RWPE2 (cell line): ENCODE data around the gene NAV2.

ENCODE experiments used
- ATAC-seq: fragments of 200-7000 bp; cut with Tn5 transposase; 3 replicates; pipeline ENCODE4 v1.9.1; 2021; ENCODE audit warnings: low read depth
- DNase-seq: peaks from one replicate; pipeline ENCODE4 v3.0.0-alpha.2; 2020; ENCODE audit warnings: low spot score
- H3K27ac ChIP-seq: fragments of 450-650 bp; 2 replicates; pipeline ENCODE4 v1.5.1; 2017; ENCODE audit warnings: mild to moderate bottlenecking; ENCODE audit not compliant: poor library complexity, severe bottlenecking
- H3K27me3 ChIP-seq: fragments of 250-450 bp; sonication (Bioruptor Pico); 2 replicates; pipeline ENCODE4 v1.5.1; 2021; ENCODE audit warnings: mild to moderate bottlenecking, moderate library complexity; ENCODE audit not compliant: insufficient read depth, poor library complexity, severe bottlenecking
- H3K36me3 ChIP-seq: fragments of 250-450 bp; sonication (Bioruptor Pico); 2 replicates; pipeline ENCODE4 v1.5.1; 2020; ENCODE audit warnings: low read depth, mild to moderate bottlenecking, moderate library complexity
- H3K4me1 ChIP-seq: fragments of 250-450 bp; sonication (Bioruptor Pico); 2 replicates; pipeline ENCODE4 v1.5.1; 2021; ENCODE audit warnings: mild to moderate bottlenecking, moderate library complexity; ENCODE audit not compliant: insufficient read depth, poor library complexity, severe bottlenecking
- H3K4me3 ChIP-seq: fragments of 250-450 bp; sonication (Bioruptor Pico); 2 replicates; pipeline ENCODE4 v1.5.1; 2021; ENCODE audit warnings: mild to moderate bottlenecking, moderate library complexity; ENCODE audit not compliant: severe bottlenecking
- H3K9me3 ChIP-seq: fragments of 250-450 bp; sonication (Bioruptor Pico); 2 replicates; pipeline ENCODE4 v1.5.1; 2021; ENCODE audit warnings: mild to moderate bottlenecking, moderate library complexity; ENCODE audit not compliant: severe bottlenecking
- CTCF ChIP-seq: fragments of 450-650 bp; IDR thresholded peaks from one replicate; pipeline ENCODE4 v1.5.1; 2017; ENCODE audit warnings: mild to moderate bottlenecking, moderate library complexity; ENCODE audit not compliant: poor library complexity, severe bottlenecking

Gene NAV2

GRCh38 chr11:19742588-19743292 is 30.1 kb downstream of the NAV2 start:
- no peak overlapping the region for H3K27ac ChIP-seq
- DNase-seq = no peak
- ATAC-seq = peak; percentile 90

GRCh38 chr11:19743622-19744021 is 31.0 kb downstream of the NAV2 start:
- no peaks in the 10 kb centered on the region for H3K9me3 ChIP-seq
- no peak overlapping the region for H3K27ac ChIP-seq
- no peaks in the 10 kb centered on the region for H3K36me3 ChIP-seq
- no peaks in the 10 kb centered on the region for H3K27me3 ChIP-seq
- H3K4me3 ChIP-seq = no peak overlapping the region
- DNase-seq (no peak), ATAC-seq (no peak)
- no peak for TF ChIP-seq CTCF
- no peaks in the 10 kb centered on the region for H3K4me1 ChIP-seq

More at GRCh38 chr11:19742588-19743292, 30.1 kb downstream of the NAV2 start:
- Histone ChIP-seq H3K4me1 (no peaks in the 10 kb centered on the region), H3K9me3 (no peaks in the 10 kb centered on the region), H3K36me3 (no peaks in the 10 kb centered on the region), H3K27me3 (no peaks in the 10 kb centered on the region), H3K4me3 (no peak overlapping the region)
- TF ChIP-seq CTCF = peak; percentile 92

- no peak for TF ChIP-seq CTCF
- Histone ChIP-seq H3K4me3 (no peak overlapping the region), H3K4me1 (no peaks in the 10 kb centered on the region), H3K27me3 (no peaks in the 10 kb centered on the region), H3K27ac (no peak overlapping the region), H3K36me3 (no peaks in the 10 kb centered on the region), H3K9me3 (no peaks in the 10 kb centered on the region)
- ATAC-seq (no peak), DNase-seq (no peak)
Measured at GRCh38 chr11:19744130-19744529, 31.5 kb downstream of the NAV2 start.

GRCh38 chr11:19746086-19746485 is 33.4 kb downstream of the NAV2 start:
- no peaks in the 10 kb centered on the region for H3K36me3 ChIP-seq
- no peaks in the 10 kb centered on the region for H3K27me3 ChIP-seq
- no peak overlapping the region for H3K27ac ChIP-seq
- ATAC-seq (no peak), DNase-seq (no peak)
- TF ChIP-seq CTCF = no peak
- no peaks in the 10 kb centered on the region for H3K9me3 ChIP-seq
- H3K4me1 ChIP-seq = no peaks in the 10 kb centered on the region
- no peak overlapping the region for H3K4me3 ChIP-seq

GRCh38 chr11:19747634-19748033 is 35.0 kb downstream of the NAV2 start:
- ATAC-seq (no peak), DNase-seq (no peak)
- Histone ChIP-seq H3K4me1 (no peaks in the 10 kb centered on the region), H3K36me3 (no peaks in the 10 kb centered on the region), H3K9me3 (no peaks in the 10 kb centered on the region), H3K4me3 (no peak overlapping the region), H3K27ac (no peak overlapping the region), H3K27me3 (no peaks in the 10 kb centered on the region)
- no peak for TF ChIP-seq CTCF
